GM21515 (cell line): ENCODE data around the gene SLC16A8.
"Not testable (repeated sequence)": the region's sequence is repeated elsewhere in the genome, so short reads cannot be mapped to it uniquely, and the experiment has no call there.

Experiments used
- ATAC-seq: cut with Tn5 transposase; IDR thresholded peaks from one replicate; pipeline ENCODE4 v1.9.1; 2021; ENCODE audit not compliant: unreplicated experiment

Gene SLC16A8

GRCh38 chr22:38083931-38084631 lies at the start of gene SLC16A8:
SLC16A8 (minus strand) TSS chr22:38084184; CDS start chr22:38082873, 1,311 bp downstream.
- ATAC-seq: no peak

- ATAC-seq: no peak
These were observed 49.3 kb upstream of the SLC16A8 start for GRCh38 chr22:38133331-38133730.

- ATAC-seq: no peak
These were observed 48.8 kb upstream of the SLC16A8 start for GRCh38 chr22:38132794-38133193.

GRCh38 chr22:38132136-38132535 lies 48.2 kb upstream of the SLC16A8 start:
- no peak for ATAC-seq

- no peak for ATAC-seq
These were observed 47.4 kb upstream of the SLC16A8 start for GRCh38 chr22:38131399-38131798.

- no peak for ATAC-seq
These were observed 45.9 kb upstream of the SLC16A8 start for GRCh38 chr22:38129856-38130255.

GRCh38 chr22:38129021-38129420 lies 45.0 kb upstream of the SLC16A8 start:
- no peak for ATAC-seq

- ATAC-seq: no peak
These were observed 43.9 kb upstream of the SLC16A8 start for GRCh38 chr22:38127869-38128268.

- no peak for ATAC-seq
These were observed 43.1 kb upstream of the SLC16A8 start for GRCh38 chr22:38126928-38127668.

GRCh38 chr22:38125751-38126201 lies 41.8 kb upstream of the SLC16A8 start:
- ATAC-seq: no peak

- no peak for ATAC-seq
These were observed 41.1 kb upstream of the SLC16A8 start for GRCh38 chr22:38125038-38125610.

- ATAC-seq: no peak
These were observed 40.4 kb upstream of the SLC16A8 start for GRCh38 chr22:38124236-38124974.

GRCh38 chr22:38122616-38123015 lies 38.6 kb upstream of the SLC16A8 start:
- no peak for ATAC-seq

GRCh38 chr22:38120359-38121110 lies 36.6 kb upstream of the SLC16A8 start:
- ATAC-seq: no peak

- ATAC-seq: not testable (repeated sequence)
These were observed 34.8 kb upstream of the SLC16A8 start for GRCh38 chr22:38118747-38119146.

- ATAC-seq: no peak
These were observed 34.2 kb upstream of the SLC16A8 start for GRCh38 chr22:38118182-38118581.

- ATAC-seq: not testable (repeated sequence)
These were observed 33.6 kb upstream of the SLC16A8 start for GRCh38 chr22:38117556-38117955.

GRCh38 chr22:38115423-38116205 lies 31.6 kb upstream of the SLC16A8 start:
- no peak for ATAC-seq

- no peak for ATAC-seq
These were observed 30.8 kb upstream of the SLC16A8 start for GRCh38 chr22:38114484-38115398.
